ENCODE results near the gene LAMB1.

DNA sequence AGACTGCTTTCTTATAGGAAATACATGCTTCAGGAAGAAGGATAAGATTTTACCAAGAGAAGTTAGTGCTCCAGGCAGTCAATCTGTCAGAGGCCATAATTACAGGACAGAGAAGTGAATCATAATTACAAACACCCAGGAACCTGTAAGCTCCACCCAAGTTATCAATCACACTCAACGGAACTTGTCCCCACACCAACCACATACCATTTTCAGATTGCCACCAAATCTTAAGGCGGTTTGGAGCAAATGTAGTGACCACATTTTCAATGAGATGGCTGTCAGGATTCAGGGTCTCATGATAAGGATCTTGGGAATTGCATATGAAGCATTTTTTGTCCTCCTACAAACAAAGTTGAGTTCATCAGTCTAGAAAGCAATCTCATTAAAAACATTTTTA is 4.8 kb downstream of the LAMB1 start:
- TF ChIP-seq CTCF (IDR thresholded peaks at IDR 0.05; ENCODE audit: poor library complexity, severe bottlenecking): no peak
- TF ChIP-seq POLR2AphosphoS5 (IDR thresholded peaks at IDR 0.05): no peak

All from neural cell (in vitro differentiated cells).